ENCODE measurements around the gene PEAK3.

PEAK3 gene

GRCh38 chr19:2278459-2279158 lies 3.4 kb downstream of the PEAK3 start:
- H3K4me3 ChIP-seq (ENCODE audit: low read length) = no peak overlapping the region
- H3K27me3 ChIP-seq (ENCODE audit: insufficient read depth, low read length) = no peaks in the 10 kb centered on the region
- no peaks in the 10 kb centered on the region for H3K9me3 ChIP-seq (ENCODE audit: low read length)
- H3K36me3 ChIP-seq (ENCODE audit: insufficient read depth, low read length) = peaks cover 2% of the 10 kb centered on the region
- H3K4me1 ChIP-seq (ENCODE audit: insufficient read depth, low read length) = peaks cover 19% of the 10 kb centered on the region
- no peak overlapping the region for H2AFZ ChIP-seq (ENCODE audit: low read depth, low read length)

GRCh38 chr19:2277138-2277537 lies 4.8 kb downstream of the PEAK3 start:
- no peaks in the 10 kb centered on the region for H3K27me3 ChIP-seq (ENCODE audit: insufficient read depth, low read length)
- peaks cover 15% of the 10 kb centered on the region for H3K36me3 ChIP-seq (ENCODE audit: insufficient read depth, low read length)
- H3K9me3 ChIP-seq (ENCODE audit: low read length) = no peaks in the 10 kb centered on the region
- peaks cover 20% of the 10 kb centered on the region for H3K4me1 ChIP-seq (ENCODE audit: insufficient read depth, low read length)
- no peak overlapping the region for H3K4me3 ChIP-seq (ENCODE audit: low read length)
- H2AFZ ChIP-seq (ENCODE audit: low read depth, low read length) = no peak overlapping the region

GRCh38 chr19:2276429-2276986 lies 5.5 kb downstream of the PEAK3 start:
- Histone ChIP-seq H3K27me3 (ENCODE audit: insufficient read depth, low read length) (no peaks in the 10 kb centered on the region), H3K4me3 (ENCODE audit: low read length) (no peak overlapping the region), H3K4me1 (ENCODE audit: insufficient read depth, low read length) (peaks cover 18% of the 10 kb centered on the region), H3K9me3 (ENCODE audit: low read length) (no peaks in the 10 kb centered on the region), H3K36me3 (ENCODE audit: insufficient read depth, low read length) (peaks cover 18% of the 10 kb centered on the region), H2AFZ (ENCODE audit: low read depth, low read length) (no peak overlapping the region)

- H3K27me3 ChIP-seq (ENCODE audit: insufficient read depth, low read length) = no peaks in the 10 kb centered on the region
- H3K9me3 ChIP-seq (ENCODE audit: low read length) = no peaks in the 10 kb centered on the region
- H3K4me1 ChIP-seq (ENCODE audit: insufficient read depth, low read length) = peaks cover 22% of the 10 kb centered on the region
- H3K36me3 ChIP-seq (ENCODE audit: insufficient read depth, low read length) = peaks cover 22% of the 10 kb centered on the region
- no peak overlapping the region for H3K4me3 ChIP-seq (ENCODE audit: low read length)
- H2AFZ ChIP-seq (ENCODE audit: low read depth, low read length) = no peak overlapping the region
These were observed 6.2 kb downstream of the PEAK3 start for GRCh38 chr19:2275588-2276428.

- peaks cover 22% of the 10 kb centered on the region for H3K36me3 ChIP-seq (ENCODE audit: insufficient read depth, low read length)
- peaks cover 22% of the 10 kb centered on the region for H3K4me1 ChIP-seq (ENCODE audit: insufficient read depth, low read length)
- no peak overlapping the region for H2AFZ ChIP-seq (ENCODE audit: low read depth, low read length)
- H3K4me3 ChIP-seq (ENCODE audit: low read length) = no peak overlapping the region
- H3K27me3 ChIP-seq (ENCODE audit: insufficient read depth, low read length) = no peaks in the 10 kb centered on the region
- no peaks in the 10 kb centered on the region for H3K9me3 ChIP-seq (ENCODE audit: low read length)
These were observed 6.9 kb downstream of the PEAK3 start for GRCh38 chr19:2274931-2275535.

- Histone ChIP-seq H3K27me3 (ENCODE audit: insufficient read depth, low read length) (no peaks in the 10 kb centered on the region), H3K36me3 (ENCODE audit: insufficient read depth, low read length) (peaks cover 22% of the 10 kb centered on the region), H3K4me1 (ENCODE audit: insufficient read depth, low read length) (peaks cover 22% of the 10 kb centered on the region), H2AFZ (ENCODE audit: low read depth, low read length) (no peak overlapping the region), H3K9me3 (ENCODE audit: low read length) (no peaks in the 10 kb centered on the region), H3K4me3 (ENCODE audit: low read length) (no peak overlapping the region)
These were observed 7.7 kb downstream of the PEAK3 start for GRCh38 chr19:2274185-2274711.

GRCh38 chr19:2273356-2274184 lies 8.4 kb downstream of the PEAK3 start:
- peaks cover 22% of the 10 kb centered on the region for H3K36me3 ChIP-seq (ENCODE audit: insufficient read depth, low read length)
- H2AFZ ChIP-seq (ENCODE audit: low read depth, low read length) = no peak overlapping the region
- H3K27me3 ChIP-seq (ENCODE audit: insufficient read depth, low read length) = no peaks in the 10 kb centered on the region
- peaks cover 24% of the 10 kb centered on the region for H3K4me1 ChIP-seq (ENCODE audit: insufficient read depth, low read length)
- no peaks in the 10 kb centered on the region for H3K9me3 ChIP-seq (ENCODE audit: low read length)
- H3K4me3 ChIP-seq (ENCODE audit: low read length) = peak overlapping the region; percentile 23

GRCh38 chr19:2271234-2272103 lies 10.5 kb downstream of the PEAK3 start:
- Histone ChIP-seq H2AFZ (ENCODE audit: low read depth, low read length) (no peak overlapping the region), H3K36me3 (ENCODE audit: insufficient read depth, low read length) (peaks cover 22% of the 10 kb centered on the region), H3K9me3 (ENCODE audit: low read length) (no peaks in the 10 kb centered on the region), H3K4me3 (ENCODE audit: low read length) (peak overlapping the region; percentile 96), H3K27me3 (ENCODE audit: insufficient read depth, low read length) (no peaks in the 10 kb centered on the region), H3K4me1 (ENCODE audit: insufficient read depth, low read length) (peaks cover 25% of the 10 kb centered on the region)

- H3K4me1 ChIP-seq (ENCODE audit: insufficient read depth, low read length) = peaks cover 25% of the 10 kb centered on the region
- no peaks in the 10 kb centered on the region for H3K27me3 ChIP-seq (ENCODE audit: insufficient read depth, low read length)
- H3K4me3 ChIP-seq (ENCODE audit: low read length) = peak overlapping the region; percentile 96
These were observed 11.3 kb downstream of the PEAK3 start for GRCh38 chr19:2270423-2271233.

GRCh38 chr19:2270157-2270422 lies 11.9 kb downstream of the PEAK3 start:
- Histone ChIP-seq H3K27me3 (ENCODE audit: insufficient read depth, low read length) (no peaks in the 10 kb centered on the region), H3K4me1 (ENCODE audit: insufficient read depth, low read length) (peaks cover 21% of the 10 kb centered on the region), H3K36me3 (ENCODE audit: insufficient read depth, low read length) (peaks cover 22% of the 10 kb centered on the region), H3K4me3 (ENCODE audit: low read length) (peak overlapping the region; percentile 96), H3K9me3 (ENCODE audit: low read length) (no peaks in the 10 kb centered on the region), H2AFZ (ENCODE audit: low read depth, low read length) (no peak overlapping the region)

More at GRCh38 chr19:2270423-2271233, 11.3 kb downstream of the PEAK3 start:
- Histone ChIP-seq H3K36me3 (ENCODE audit: insufficient read depth, low read length) (peaks cover 22% of the 10 kb centered on the region), H3K9me3 (ENCODE audit: low read length) (no peaks in the 10 kb centered on the region), H2AFZ (ENCODE audit: low read depth, low read length) (no peak overlapping the region)
